NCI-H128 (cell line): ENCODE measurements around the gene DIP2C.
"Not testable (repeated sequence)": the region's sequence is repeated elsewhere in the genome, so short reads cannot be mapped to it uniquely, and the experiment has no call there.

ENCODE experiments used
- DNase-seq: peaks from one replicate; lab custom pipeline; 2025; ENCODE audit not compliant: unreplicated experiment; lab: John Stamatoyannopoulos, UW

Gene DIP2C

DNA sequence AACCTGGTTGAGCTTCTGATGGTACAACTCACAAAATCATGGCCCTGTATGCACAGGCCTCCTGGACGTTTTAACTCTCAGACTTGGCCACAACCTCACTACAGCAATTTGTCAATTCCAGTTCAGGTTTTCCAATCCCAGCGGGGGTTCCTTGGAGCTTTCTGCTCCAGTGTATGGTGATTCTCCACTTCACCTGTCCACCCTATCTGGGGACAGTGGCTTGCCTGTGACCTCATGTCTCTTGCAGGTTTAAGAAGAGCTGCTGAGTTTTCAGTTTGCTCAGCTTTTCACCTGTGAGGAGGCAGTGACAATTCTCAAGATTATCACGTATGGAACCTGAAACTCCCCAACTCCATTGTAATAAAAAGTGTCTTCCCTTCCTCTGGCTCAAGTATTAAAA is 254.1 kb downstream of the DIP2C start:
- DNase-seq = no peak

- DNase-seq = no peak
Measured at GRCh38 chr10:429696-430095, 259.8 kb downstream of the DIP2C start.

- no peak for DNase-seq
Measured at GRCh38 chr10:427761-428519, 261.5 kb downstream of the DIP2C start.

DNA sequence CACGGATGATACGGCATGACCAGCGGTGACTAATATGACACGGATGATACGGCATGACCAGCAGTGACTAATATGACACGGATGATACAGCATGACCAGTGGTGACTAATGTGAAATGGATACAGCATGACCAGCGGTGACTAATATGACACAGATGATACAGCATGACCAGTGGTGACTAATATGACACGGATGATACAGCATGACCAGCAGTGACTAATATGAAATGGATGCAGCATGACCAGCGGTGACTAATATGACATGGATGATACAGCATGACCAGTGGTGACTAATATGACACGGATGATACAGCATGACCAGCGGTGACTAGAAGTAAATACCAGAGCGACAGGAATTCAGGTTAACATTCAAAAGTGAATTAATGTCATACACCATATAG is 264.1 kb downstream of the DIP2C start:
- DNase-seq = not testable (repeated sequence)

GRCh38 chr10:424724-425123 is 264.7 kb downstream of the DIP2C start:
- DNase-seq = not testable (repeated sequence)

- DNase-seq = no peak
Measured at GRCh38 chr10:423178-423577, 266.3 kb downstream of the DIP2C start.

DNA sequence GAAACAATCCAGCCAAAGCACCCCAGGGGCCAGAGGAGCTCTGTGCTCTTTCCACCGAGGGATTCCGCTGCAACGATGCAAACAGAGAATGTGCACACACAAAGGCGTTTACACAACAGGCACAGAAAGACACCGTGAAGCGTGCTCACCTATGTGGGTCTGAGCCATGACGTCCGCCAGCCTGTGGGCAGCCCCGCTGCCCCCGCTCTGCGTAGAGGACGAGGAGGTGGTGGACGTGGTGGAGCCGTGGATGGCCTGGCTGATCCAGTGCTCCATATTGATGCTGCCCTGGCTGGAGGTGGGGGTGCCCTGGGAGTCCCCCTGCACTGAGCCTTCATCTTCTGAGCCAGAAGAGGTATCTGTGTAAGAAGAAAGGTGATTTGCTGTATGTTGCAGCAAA is 266.8 kb downstream of the DIP2C start:
- no peak for DNase-seq

GRCh38 chr10:422241-422640 is 267.2 kb downstream of the DIP2C start:
- no peak for DNase-seq

DNA sequence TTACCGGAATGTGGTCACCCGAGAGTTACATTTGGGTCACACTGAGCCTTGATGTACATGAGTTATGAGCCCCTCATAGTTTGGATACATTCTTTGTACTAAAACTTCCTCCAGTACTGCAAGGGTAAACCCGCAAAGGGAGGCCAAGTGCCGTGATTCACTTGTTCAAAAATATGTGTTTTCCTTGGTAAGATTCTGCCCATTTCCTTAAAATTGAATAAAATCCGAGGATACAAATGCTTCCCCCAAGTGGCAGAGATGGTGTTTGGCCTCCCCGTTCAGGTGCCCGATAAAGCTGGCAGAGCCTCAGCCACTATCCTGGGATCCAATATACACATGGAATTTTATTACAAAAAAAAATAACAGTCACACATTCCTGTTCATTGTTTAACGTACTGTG is 268.3 kb downstream of the DIP2C start:
- DNase-seq = no peak

DNA sequence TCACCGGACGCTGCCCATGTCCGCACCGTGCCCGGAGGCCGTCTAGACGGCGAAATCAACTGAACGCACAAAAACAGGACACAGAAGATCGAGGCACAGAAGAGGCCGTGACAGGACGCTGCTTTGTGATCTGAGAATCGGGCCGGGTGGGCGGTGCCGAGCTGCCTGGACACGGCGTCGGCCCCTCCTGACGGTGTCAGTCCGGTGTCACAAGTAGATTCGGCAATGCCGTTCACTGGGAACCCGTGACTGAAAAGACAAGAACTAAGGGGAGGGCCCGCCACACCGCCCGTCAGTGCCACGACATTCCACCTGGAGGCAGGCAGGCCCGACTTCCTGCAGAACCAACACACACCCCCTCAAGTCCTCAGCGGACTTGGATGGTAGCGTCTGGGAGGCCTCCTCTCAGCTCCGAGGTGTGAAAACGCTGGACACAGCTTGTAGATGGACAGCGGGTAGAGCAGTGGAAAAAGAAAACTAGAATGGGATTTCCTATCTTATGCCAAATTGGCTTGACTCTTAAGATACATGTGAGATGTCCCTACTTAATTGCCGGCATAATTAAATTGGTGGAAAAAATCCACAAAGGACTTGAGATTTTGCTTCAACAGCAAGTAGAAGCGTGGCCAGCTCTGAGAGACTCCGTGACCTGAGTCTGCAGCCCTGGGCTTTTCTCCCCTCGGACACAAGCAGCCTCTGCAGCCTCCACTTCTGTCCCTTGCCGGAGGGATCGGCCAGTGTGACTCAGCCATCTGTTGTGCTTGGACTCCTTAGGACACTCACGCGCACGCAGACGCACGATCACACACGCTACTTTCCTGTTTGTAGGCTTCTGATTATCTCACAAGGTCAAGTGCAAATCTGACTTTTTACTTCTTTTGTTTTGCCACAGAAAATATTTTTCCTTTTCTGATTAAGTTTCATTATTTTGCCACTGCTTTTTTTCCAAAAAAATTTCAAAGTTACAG is 269.0 kb downstream of the DIP2C start:
- no peak for DNase-seq

- DNase-seq = no peak
Measured at GRCh38 chr10:418894-419293, 270.6 kb downstream of the DIP2C start.

DNA sequence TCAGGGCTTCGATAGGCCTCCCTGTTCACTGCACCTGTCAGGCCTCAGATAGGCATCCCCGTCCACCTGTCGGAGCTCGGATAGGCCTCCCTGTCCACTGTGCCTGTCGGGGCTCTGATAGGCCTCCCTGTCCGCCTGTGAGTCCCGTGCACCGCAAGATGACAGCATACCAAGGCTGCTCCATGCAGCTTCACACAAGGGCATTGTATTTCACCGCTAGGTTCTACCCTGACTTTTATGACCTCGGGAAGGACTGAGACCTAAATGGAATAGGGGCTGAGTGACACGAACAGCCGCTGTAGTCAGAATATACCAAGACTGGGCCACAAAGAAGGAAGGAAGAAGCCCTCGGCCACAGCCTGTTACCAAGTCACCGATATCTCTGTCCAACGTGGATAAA is 271.2 kb downstream of the DIP2C start:
- no peak for DNase-seq

DNA sequence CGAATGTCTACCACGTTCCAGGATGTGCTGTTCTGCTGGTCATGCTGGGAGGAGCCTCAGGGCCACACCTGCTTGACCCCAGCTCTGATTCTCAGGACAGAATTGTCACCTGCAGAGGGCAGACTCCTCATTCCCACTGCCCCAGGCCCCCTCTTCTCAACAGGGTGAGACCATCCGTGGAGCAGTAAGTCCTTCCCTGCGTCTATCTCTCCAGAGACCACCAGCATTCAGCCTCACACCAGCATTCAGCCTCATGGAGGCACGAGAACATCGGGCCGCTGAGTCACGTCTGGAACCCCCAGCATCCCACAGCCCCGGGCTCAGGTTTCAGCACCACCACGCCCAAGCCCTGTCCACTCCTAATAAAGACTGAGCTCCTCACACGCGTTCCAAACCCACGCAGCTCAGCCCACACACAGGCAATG is 273.4 kb downstream of the DIP2C start:
- no peak for DNase-seq

DNA sequence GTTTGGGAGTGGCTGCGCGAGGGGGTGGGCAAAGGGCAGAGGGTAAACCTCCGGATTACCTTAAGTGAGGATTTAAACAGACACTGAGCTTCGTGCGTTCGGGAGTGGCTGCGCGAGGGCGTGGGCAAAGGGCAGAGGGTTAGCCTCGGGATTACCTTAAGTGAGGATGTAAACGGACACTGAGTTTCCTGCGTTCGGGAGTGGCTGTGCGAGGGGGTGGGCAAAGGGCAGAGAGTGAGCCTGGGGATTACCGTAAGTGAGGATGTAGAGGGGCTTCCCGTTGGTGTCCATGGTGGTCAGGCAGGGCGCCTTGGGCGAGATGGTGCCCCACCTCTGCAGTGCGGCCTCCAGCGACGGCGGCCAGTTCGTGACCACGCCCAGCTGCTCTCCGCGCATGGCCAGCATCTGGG is 275.8 kb downstream of the DIP2C start:
- no peak for DNase-seq

DNA sequence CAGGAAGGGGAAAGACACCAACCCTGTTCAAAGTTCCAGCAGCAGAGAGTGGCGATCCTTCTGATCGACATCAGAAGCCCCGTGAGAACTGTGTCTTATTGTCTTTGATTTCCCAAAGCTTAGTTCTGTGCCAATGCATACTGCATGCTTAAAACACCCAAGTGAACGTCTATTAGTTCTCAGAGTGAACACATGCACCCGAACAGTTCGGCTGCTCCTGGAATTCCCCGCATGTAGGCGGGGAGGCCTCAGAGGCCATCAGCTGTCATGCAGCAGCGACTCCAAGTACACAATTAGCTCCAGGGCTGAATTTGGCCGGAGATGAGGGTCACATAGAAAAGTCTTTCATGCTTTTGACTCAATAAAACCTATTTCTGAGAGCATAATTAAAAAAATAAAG is 277.4 kb downstream of the DIP2C start:
- no peak for DNase-seq

GRCh38 chr10:411603-412002 is 277.9 kb downstream of the DIP2C start:
- no peak for DNase-seq

DNA sequence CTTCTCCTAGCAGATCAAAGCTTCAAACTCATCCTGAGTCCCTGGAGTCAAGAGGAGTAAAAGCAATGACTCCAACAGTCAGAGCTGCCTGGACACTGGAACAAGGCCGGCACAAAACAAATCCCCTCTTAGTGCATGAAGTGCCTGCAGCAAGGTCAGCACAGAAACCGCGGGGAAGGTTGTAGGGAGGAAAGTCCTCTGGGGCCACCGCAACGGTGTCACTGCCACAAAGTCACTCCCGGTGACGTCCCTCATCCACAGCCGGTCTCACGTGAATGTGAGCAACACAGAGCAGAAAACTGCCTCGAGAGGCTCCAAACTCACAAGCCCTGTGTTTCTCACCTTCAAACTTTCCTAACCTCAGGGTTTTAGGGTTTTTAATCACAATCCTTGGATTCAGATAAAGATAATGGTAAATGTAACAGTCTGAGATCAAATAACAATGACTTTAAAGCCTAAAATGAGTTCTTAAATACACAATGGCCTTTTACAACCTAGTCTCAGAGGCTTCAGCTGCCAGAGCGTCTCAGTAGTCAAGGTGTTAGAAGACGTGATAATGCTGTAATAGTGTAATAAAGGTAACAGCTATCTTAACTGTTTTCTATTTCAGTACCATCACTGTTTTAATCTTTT is 279.9 kb downstream of the DIP2C start:
- DNase-seq = no peak

GRCh38 chr10:408236-408635 is 281.2 kb downstream of the DIP2C start:
- no peak for DNase-seq

DNA sequence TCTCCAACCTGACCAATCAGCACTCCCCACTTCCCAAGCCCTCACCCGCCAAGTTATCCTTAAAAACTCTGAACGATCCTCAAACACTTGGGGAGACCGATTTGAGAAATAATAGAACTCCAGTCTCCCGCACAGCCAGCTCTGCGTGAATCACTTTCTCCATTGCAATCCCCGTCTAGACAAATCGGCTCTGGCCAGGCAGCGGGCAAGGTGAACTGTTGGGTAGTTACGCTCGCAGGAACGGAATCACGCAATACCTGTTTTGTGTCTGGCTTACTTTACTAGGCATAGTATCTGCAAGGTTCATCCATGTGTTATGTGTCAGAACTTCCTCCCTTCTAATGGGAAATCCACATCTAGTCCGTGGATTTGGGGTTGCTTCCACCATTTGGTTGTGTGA is 282.5 kb downstream of the DIP2C start:
- no peak for DNase-seq

GRCh38 chr10:405648-406047 is 283.8 kb downstream of the DIP2C start:
- DNase-seq = no peak

GRCh38 chr10:404991-405390 is 284.5 kb downstream of the DIP2C start:
- no peak for DNase-seq

GRCh38 chr10:404346-404745 is 285.1 kb downstream of the DIP2C start:
- no peak for DNase-seq
